Measurements from ENCODE around the gene OCEL1.

- TF ChIP-seq, protein P1, sequence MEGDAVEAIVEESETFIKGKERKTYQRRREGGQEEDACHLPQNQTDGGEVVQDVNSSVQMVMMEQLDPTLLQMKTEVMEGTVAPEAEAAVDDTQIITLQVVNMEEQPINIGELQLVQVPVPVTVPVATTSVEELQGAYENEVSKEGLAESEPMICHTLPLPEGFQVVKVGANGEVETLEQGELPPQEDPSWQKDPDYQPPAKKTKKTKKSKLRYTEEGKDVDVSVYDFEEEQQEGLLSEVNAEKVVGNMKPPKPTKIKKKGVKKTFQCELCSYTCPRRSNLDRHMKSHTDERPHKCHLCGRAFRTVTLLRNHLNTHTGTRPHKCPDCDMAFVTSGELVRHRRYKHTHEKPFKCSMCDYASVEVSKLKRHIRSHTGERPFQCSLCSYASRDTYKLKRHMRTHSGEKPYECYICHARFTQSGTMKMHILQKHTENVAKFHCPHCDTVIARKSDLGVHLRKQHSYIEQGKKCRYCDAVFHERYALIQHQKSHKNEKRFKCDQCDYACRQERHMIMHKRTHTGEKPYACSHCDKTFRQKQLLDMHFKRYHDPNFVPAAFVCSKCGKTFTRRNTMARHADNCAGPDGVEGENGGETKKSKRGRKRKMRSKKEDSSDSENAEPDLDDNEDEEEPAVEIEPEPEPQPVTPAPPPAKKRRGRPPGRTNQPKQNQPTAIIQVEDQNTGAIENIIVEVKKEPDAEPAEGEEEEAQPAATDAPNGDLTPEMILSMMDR (conservative IDR thresholded peaks at IDR 0.05 in 1 of 2, IDR thresholded peaks at IDR 0.05 in 1 of 2; ENCODE audit: extremely low read depth in 1 of 2, insufficient read depth in 1 of 2, low read depth in 1 of 2, low read length in 2 of 2) = no peak
- no peak for TF ChIP-seq EZH2 (IDR thresholded peaks at IDR 0.05; ENCODE audit: borderline replicate concordance, low read length)
Observed at GRCh38 chr19:17259934-17260333, 33.9 kb downstream of the OCEL1 start.

Data from mammary epithelial cell (primary cell).